Kidney (tissue), 14 donors: ENCODE data around the gene PPP1R16B. TPM values are rescaled to one million over a fixed set of nuclear protein-coding genes. Genes with fewer than 3 reads are reported as not detected.

ENCODE experiments used
- DNase-seq, 5 donors: peaks; one replicate each; pipeline ENCODE4 v3.0.0-alpha.2; 2013 to 2020
- FAIRE-seq: peaks from 2 replicates; lab custom pipeline; 2012; peaks lifted over from hg19 to GRCh38; lab: Jason Lieb, UNC
- H3K27ac ChIP-seq, 2 donors: one replicate each; pipeline ENCODE4 v1.7.0; 2013; ENCODE audit warnings: low read depth in 2 of 2, low read length in 2 of 2, inconsistent platforms in 1 of 2
- H3K27me3 ChIP-seq: one replicate; pipeline ENCODE4 v1.7.1; 2013; ENCODE audit warnings: low read length, inconsistent platforms; ENCODE audit not compliant: control insufficient read depth, insufficient read depth
- H3K36me3 ChIP-seq, 3 donors: one replicate each; pipeline versions ENCODE4 v1.7.0 to v1.7.1; 2013; ENCODE audit warnings: low read length in 3 of 3, control low read depth in 1 of 3, inconsistent platforms in 1 of 3; ENCODE audit not compliant: insufficient read depth in 3 of 3, control insufficient read depth in 2 of 3
- H3K4me1 ChIP-seq, 3 donors: one replicate each; pipeline versions ENCODE4 v1.7.0 to v1.7.1; 2013; ENCODE audit warnings: low read length in 3 of 3, inconsistent platforms in 1 of 3, low read depth in 1 of 3; ENCODE audit not compliant: control insufficient read depth in 2 of 3, insufficient read depth in 2 of 3
- H3K4me3 ChIP-seq, 3 donors: one replicate each; pipeline versions ENCODE4 v1.7.0 to v1.8.1; 2013; ENCODE audit warnings: low read length in 3 of 3, control low read depth in 1 of 3, inconsistent platforms in 1 of 3
- H3K9ac ChIP-seq, 3 donors: one replicate each; pipeline versions ENCODE4 v1.7.0 to v1.7.1; 2013; ENCODE audit warnings: low read length in 3 of 3, control low read depth in 1 of 3, inconsistent platforms in 1 of 3
- H3K9me3 ChIP-seq, 3 donors: one replicate each; pipeline versions ENCODE4 v1.7.0 to v1.7.1; 2013; ENCODE audit warnings: low read length in 3 of 3, control low read depth in 1 of 3, inconsistent platforms in 1 of 3; ENCODE audit not compliant: control insufficient read depth in 2 of 3, insufficient read depth in 1 of 3
- CTCF ChIP-seq: IDR thresholded peaks from 3 replicates; pipeline ENCODE4 v1.5.1; 2012; ENCODE audit warnings: mild to moderate bottlenecking, moderate library complexity, borderline replicate concordance; ENCODE audit not compliant: insufficient read depth; ENCODE audit errors: extremely low read depth
- intact Hi-C: fragments of 100-400 bp; cut with DNase I; formaldehyde crosslinking; loops from one replicate; pipeline ENCODE4 v1.11.1; 2022
- polyA plus RNA-seq: library from polyadenylated mRNA; stranded (reverse); fragments of 350-450 nt; fragmentation: Illumina TruSeq; extraction: RNeasy Lipid Tissue Mini Kit (QIAGEN cat#74804); gene quantifications from one replicate; pipeline ENCODE4 v1.2.3, GENCODE V29; 2014; ENCODE audit warnings: low read depth, low replicate concordance; ENCODE audit not compliant: insufficient read depth
- total RNA-seq: library from RNA; stranded (reverse); fragmentation: NEBNext Ultra II Directional; extraction: Animal tissue kit (Norgen Biotek cat#: 25700); gene quantifications from one replicate; pipeline ENCODE4 v1.2.1, GENCODE V29; 2021
- donor health status: control.
- donor health status: control.
- donor health status: control.
- donor health status: control.
- donor health status: control.
- donor health status: DM: yes; HTN: yes; CAD: no.
- donor health status: Normal renal cell carcinoma (clear cell type).

PPP1R16B gene
- total and polyA plus RNA-seq, 2 donors from 2014 or later = 11.5 to 29.4 TPM

GRCh38 chr20:38872491-38873049, 67.1 kb downstream of the PPP1R16B start:
- H3K36me3 ChIP-seq = no peaks in the 10 kb centered on the region
- intact Hi-C loops = no loop called here
- no peaks in the 10 kb centered on the region for H3K9me3 ChIP-seq
- H3K27me3 ChIP-seq = no peaks in the 10 kb centered on the region
- no peak for FAIRE-seq
- DNase-seq = no peak
- no peak for TF ChIP-seq CTCF
- H3K27ac ChIP-seq = peak overlapping the region; percentile 79 to 84
- H3K4me1 ChIP-seq = peaks cover 0 to 33% (median 32%) of the 10 kb centered on the region in 3 donors
- peak overlapping the region in 1 of 3 donors; percentile 49 for H3K9ac ChIP-seq
- H3K4me3 ChIP-seq = peak overlapping the region in 2 of 3 donors; percentile 9 to 46

GRCh38 chr20:38873050-38873581, 67.6 kb downstream of the PPP1R16B start:
- Histone ChIP-seq H3K27me3 (no peaks in the 10 kb centered on the region), H3K36me3 (no peaks in the 10 kb centered on the region), H3K9me3 (no peaks in the 10 kb centered on the region), H3K4me3 (peak overlapping the region in 2 of 3 donors; percentile 9 to 46), H3K4me1 (peaks cover 0 to 33% (median 29%) of the 10 kb centered on the region in 3 donors), H3K27ac (peak overlapping the region; percentile 79 to 84), H3K9ac (peak overlapping the region in 1 of 3 donors; percentile 49)
- DNase-seq (no peak), FAIRE-seq (no peak)
- intact Hi-C loops = no loop called here
- no peak for TF ChIP-seq CTCF

GRCh38 chr20:38874460-38875174, 69.1 kb downstream of the PPP1R16B start:
- Histone ChIP-seq H3K27me3 (no peaks in the 10 kb centered on the region), H3K4me1 (peaks cover 0 to 33% (median 28%) of the 10 kb centered on the region in 3 donors), H3K9ac (no peak overlapping the region), H3K4me3 (no peak overlapping the region), H3K36me3 (no peaks in the 10 kb centered on the region), H3K9me3 (no peaks in the 10 kb centered on the region), H3K27ac (peak overlapping the region in 1 of 2 donors; percentile 79)
- TF ChIP-seq CTCF = no peak
- FAIRE-seq = no peak
- intact Hi-C loops = no loop called here
- DNase-seq = no peak
